Activated naive CD4-positive, alpha-beta T cell treated with anti-CD3 and anti-CD28 coated beads for 36 hours (primary cell): ENCODE results near the gene ALX1. TPM values are rescaled to one million over a fixed set of nuclear protein-coding genes. Genes with fewer than 3 reads are reported as not detected.

Experiments
- CTCF ChIA-PET: fragments of 350-600 bp; sonication (Branson Sonifier 250); formaldehyde crosslinking; loops from one replicate; lab custom pipeline; 2021; ENCODE audit warnings: antibody characterized with exemption; lab: Charles Lee
- DNase-seq: peaks from one replicate; pipeline ENCODE4 v3.0.0-alpha.2; 2020
- H3K27ac Mint-ChIP-seq: one replicate; pipeline ENCODE4 v1.8.0; 2021; ENCODE audit warnings: mild to moderate bottlenecking, mixed read lengths
- H3K27me3 Mint-ChIP-seq: one replicate; pipeline ENCODE4 v1.8.0; 2021; ENCODE audit warnings: low read depth, mixed read lengths
- H3K36me3 Mint-ChIP-seq: one replicate; pipeline ENCODE4 v1.8.0; 2021; ENCODE audit warnings: low read depth, mixed read lengths
- H3K4me1 Mint-ChIP-seq: one replicate; pipeline ENCODE4 v1.8.0; 2021; ENCODE audit warnings: low read depth, mixed read lengths
- H3K4me3 Mint-ChIP-seq: one replicate; pipeline ENCODE4 v1.8.0; 2021; ENCODE audit warnings: mild to moderate bottlenecking, moderate library complexity, mixed read lengths
- H3K9me3 Mint-ChIP-seq: one replicate; pipeline ENCODE4 v1.8.0; 2021; ENCODE audit warnings: mixed read lengths
- intact Hi-C: fragments of 100-400 bp; cut with micrococcal nuclease; formaldehyde crosslinking; loops from one replicate; pipeline ENCODE4 v1.15.1; 2023
- total RNA-seq, 2 experiments: library from RNA; stranded (reverse); gene quantifications; one replicate each; pipeline ENCODE4 v1.2.3, GENCODE V29; 2021

The ALX1 gene
- total RNA-seq: not detected

- Mint-ChIP-seq H3K27ac (no peak within 1 kb of the TSS), H3K27me3 (peaks cover 46% of the 10 kb centered on the region), H3K9me3 (no peaks in the 10 kb centered on the region), H3K4me3 (peak within 1 kb of the TSS; percentile 27), H3K4me1 (peaks cover 7% of the 10 kb centered on the region), H3K36me3 (no peaks in the 10 kb centered on the region)
- peak; percentile 3 for DNase-seq
- intact Hi-C loops: no loop called here
- CTCF ChIA-PET: no interaction called here
Measured at GRCh38 chr12:85280165-85280983, at the start of gene ALX1. Gene ALX1, plus strand, starts transcription at chr12:85280220. Its CDS starts 42 bp downstream, at chr12:85280262.

GRCh38 chr12:85237327-85237726 lies 42.7 kb upstream of the ALX1 start:
- H3K36me3 Mint-ChIP-seq: no peaks in the 10 kb centered on the region
- CTCF ChIA-PET: no interaction called here
- H3K4me3 Mint-ChIP-seq: no peak overlapping the region
- no peak overlapping the region for H3K27ac Mint-ChIP-seq
- DNase-seq: no peak
- intact Hi-C loops: no loop called here
- H3K4me1 Mint-ChIP-seq: no peaks in the 10 kb centered on the region
- H3K9me3 Mint-ChIP-seq: peaks cover 4% of the 10 kb centered on the region
- no peaks in the 10 kb centered on the region for H3K27me3 Mint-ChIP-seq

- no peak overlapping the region for H3K27ac Mint-ChIP-seq
- no peaks in the 10 kb centered on the region for H3K36me3 Mint-ChIP-seq
- no peaks in the 10 kb centered on the region for H3K9me3 Mint-ChIP-seq
- H3K27me3 Mint-ChIP-seq: no peaks in the 10 kb centered on the region
- intact Hi-C loops: no loop called here
- no peak overlapping the region for H3K4me3 Mint-ChIP-seq
- no peak for DNase-seq
- H3K4me1 Mint-ChIP-seq: no peaks in the 10 kb centered on the region
- CTCF ChIA-PET: no interaction called here
Measured at GRCh38 chr12:85244561-85244960, 35.5 kb upstream of the ALX1 start.

- Mint-ChIP-seq H3K27me3 (no peaks in the 10 kb centered on the region), H3K4me3 (no peak overlapping the region), H3K27ac (no peak overlapping the region), H3K9me3 (no peaks in the 10 kb centered on the region), H3K4me1 (no peaks in the 10 kb centered on the region), H3K36me3 (no peaks in the 10 kb centered on the region)
- intact Hi-C loops: no loop called here
- CTCF ChIA-PET: no interaction called here
- DNase-seq: no peak
Measured at GRCh38 chr12:85253853-85254252, 26.2 kb upstream of the ALX1 start.

GRCh38 chr12:85257671-85258070 lies 22.3 kb upstream of the ALX1 start:
- no peaks in the 10 kb centered on the region for H3K4me1 Mint-ChIP-seq
- DNase-seq: no peak
- no peaks in the 10 kb centered on the region for H3K9me3 Mint-ChIP-seq
- H3K27me3 Mint-ChIP-seq: no peaks in the 10 kb centered on the region
- no peak overlapping the region for H3K27ac Mint-ChIP-seq
- no peaks in the 10 kb centered on the region for H3K36me3 Mint-ChIP-seq
- no peak overlapping the region for H3K4me3 Mint-ChIP-seq
- intact Hi-C loops: no loop called here
- CTCF ChIA-PET: no interaction called here

GRCh38 chr12:85260447-85260846 lies 19.6 kb upstream of the ALX1 start:
- Mint-ChIP-seq H3K27ac (no peak overlapping the region), H3K4me1 (no peaks in the 10 kb centered on the region), H3K4me3 (no peak overlapping the region), H3K36me3 (no peaks in the 10 kb centered on the region), H3K27me3 (no peaks in the 10 kb centered on the region), H3K9me3 (no peaks in the 10 kb centered on the region)
- intact Hi-C loops: no loop called here
- no peak for DNase-seq
- CTCF ChIA-PET: no interaction called here

- DNase-seq: no peak
- no peaks in the 10 kb centered on the region for H3K4me1 Mint-ChIP-seq
- no peaks in the 10 kb centered on the region for H3K9me3 Mint-ChIP-seq
- no peak overlapping the region for H3K27ac Mint-ChIP-seq
- intact Hi-C loops: no loop called here
- H3K27me3 Mint-ChIP-seq: no peaks in the 10 kb centered on the region
- H3K4me3 Mint-ChIP-seq: no peak overlapping the region
- CTCF ChIA-PET: no interaction called here
- H3K36me3 Mint-ChIP-seq: no peaks in the 10 kb centered on the region
Measured at GRCh38 chr12:85260896-85261295, 19.1 kb upstream of the ALX1 start.

- Mint-ChIP-seq H3K4me1 (no peaks in the 10 kb centered on the region), H3K27me3 (no peaks in the 10 kb centered on the region), H3K27ac (no peak overlapping the region), H3K4me3 (no peak overlapping the region), H3K9me3 (no peaks in the 10 kb centered on the region), H3K36me3 (no peaks in the 10 kb centered on the region)
- CTCF ChIA-PET: no interaction called here
- intact Hi-C loops: no loop called here
- DNase-seq: no peak
Measured at GRCh38 chr12:85266356-85266755, 13.7 kb upstream of the ALX1 start.

- intact Hi-C loops: no loop called here
- DNase-seq: no peak
- CTCF ChIA-PET: no interaction called here
- Mint-ChIP-seq H3K27ac (no peak overlapping the region), H3K4me1 (no peaks in the 10 kb centered on the region), H3K4me3 (no peak overlapping the region), H3K9me3 (no peaks in the 10 kb centered on the region), H3K36me3 (no peaks in the 10 kb centered on the region), H3K27me3 (peaks cover 36% of the 10 kb centered on the region)
Measured at GRCh38 chr12:85273381-85274314, 6.4 kb upstream of the ALX1 start.

- no peak overlapping the region for H3K4me3 Mint-ChIP-seq
- no peak for DNase-seq
- no peaks in the 10 kb centered on the region for H3K36me3 Mint-ChIP-seq
- no peak overlapping the region for H3K27ac Mint-ChIP-seq
- peaks cover 40% of the 10 kb centered on the region for H3K27me3 Mint-ChIP-seq
- intact Hi-C loops: no loop called here
- no peaks in the 10 kb centered on the region for H3K9me3 Mint-ChIP-seq
- H3K4me1 Mint-ChIP-seq: no peaks in the 10 kb centered on the region
- CTCF ChIA-PET: no interaction called here
Measured at GRCh38 chr12:85274315-85274651, 5.7 kb upstream of the ALX1 start.

- CTCF ChIA-PET: no interaction called here
- Mint-ChIP-seq H3K4me3 (no peak overlapping the region), H3K27ac (no peak overlapping the region), H3K9me3 (no peaks in the 10 kb centered on the region), H3K4me1 (peaks cover 4% of the 10 kb centered on the region), H3K36me3 (no peaks in the 10 kb centered on the region), H3K27me3 (peaks cover 48% of the 10 kb centered on the region)
- intact Hi-C loops: no loop called here
- no peak for DNase-seq
Measured at GRCh38 chr12:85275374-85275773, 4.6 kb upstream of the ALX1 start.

- H3K27me3 Mint-ChIP-seq: peaks cover 62% of the 10 kb centered on the region
- no peak overlapping the region for H3K27ac Mint-ChIP-seq
- no peak overlapping the region for H3K4me3 Mint-ChIP-seq
- H3K4me1 Mint-ChIP-seq: peaks cover 7% of the 10 kb centered on the region
- no peaks in the 10 kb centered on the region for H3K9me3 Mint-ChIP-seq
- no peaks in the 10 kb centered on the region for H3K36me3 Mint-ChIP-seq
- intact Hi-C loops: no loop called here
- DNase-seq: no peak
- CTCF ChIA-PET: no interaction called here
Measured at GRCh38 chr12:85277191-85277590, 2.8 kb upstream of the ALX1 start.
